ENCODE measurements around the gene LRMDA.

Gene LRMDA

GRCh38 chr10:76329891-76330575 lies 898.6 kb downstream of the LRMDA start:
- peak; percentile 18 for DNase-seq
- in situ Hi-C loops (cut with HindIII; ENCODE audit: low pct_ligation_motif_present, low pct_unique_long_range_greater_than_20kb, low sequenced_read_pairs): no loop called here

DNA sequence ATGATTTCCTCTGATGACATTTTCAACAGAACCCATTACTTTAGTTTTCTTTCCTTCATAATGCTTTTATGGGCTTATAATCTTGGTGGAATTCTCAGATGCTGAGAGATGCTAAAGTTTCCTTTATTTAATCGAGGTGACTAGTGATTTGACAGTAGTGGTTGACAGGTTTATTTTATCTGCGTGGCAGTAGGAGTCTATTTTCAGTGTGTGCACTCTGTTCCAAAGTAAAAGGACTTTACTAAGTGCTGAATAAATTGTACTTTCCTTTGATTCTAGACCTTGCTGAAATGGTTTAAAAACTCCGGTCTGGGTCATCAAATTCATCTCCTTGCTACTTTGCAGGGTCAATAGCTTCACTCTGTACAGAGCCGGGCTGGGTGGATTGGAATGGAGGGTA lies 900.3 kb downstream of the LRMDA start:
- in situ Hi-C loops (cut with HindIII; ENCODE audit: low pct_ligation_motif_present, low pct_unique_long_range_greater_than_20kb, low sequenced_read_pairs): no loop called here
- DNase-seq: no peak

GRCh38 chr10:76333326-76333725 lies 901.9 kb downstream of the LRMDA start:
- in situ Hi-C loops (cut with HindIII; ENCODE audit: low pct_ligation_motif_present, low pct_unique_long_range_greater_than_20kb, low sequenced_read_pairs): no loop called here
- DNase-seq: no peak

GRCh38 chr10:76333796-76334195 lies 902.4 kb downstream of the LRMDA start:
- no peak for DNase-seq
- in situ Hi-C loops (cut with HindIII; ENCODE audit: low pct_ligation_motif_present, low pct_unique_long_range_greater_than_20kb, low sequenced_read_pairs): no loop called here

DNA sequence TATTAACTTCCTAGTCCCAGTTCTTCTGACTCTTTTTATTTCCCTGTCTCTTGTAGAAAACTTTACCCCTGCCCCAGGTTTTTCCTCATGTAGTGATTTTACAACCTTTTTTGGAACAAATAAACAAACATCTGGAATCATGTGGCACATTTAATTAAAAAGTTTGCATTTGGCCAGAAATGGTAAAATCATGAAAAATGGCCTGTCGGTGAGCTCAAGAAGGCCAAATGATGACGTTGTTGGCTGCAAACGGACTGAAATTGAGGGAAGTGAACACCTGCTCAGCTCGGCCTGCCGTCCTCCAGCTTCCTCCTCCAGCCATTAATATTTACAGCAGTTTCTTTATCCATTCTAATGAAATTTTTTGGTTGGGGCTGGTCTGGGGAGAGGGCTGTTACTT lies 902.8 kb downstream of the LRMDA start:
- DNase-seq: no peak
- in situ Hi-C loops (cut with HindIII; ENCODE audit: low pct_ligation_motif_present, low pct_unique_long_range_greater_than_20kb, low sequenced_read_pairs): no loop called here

DNA sequence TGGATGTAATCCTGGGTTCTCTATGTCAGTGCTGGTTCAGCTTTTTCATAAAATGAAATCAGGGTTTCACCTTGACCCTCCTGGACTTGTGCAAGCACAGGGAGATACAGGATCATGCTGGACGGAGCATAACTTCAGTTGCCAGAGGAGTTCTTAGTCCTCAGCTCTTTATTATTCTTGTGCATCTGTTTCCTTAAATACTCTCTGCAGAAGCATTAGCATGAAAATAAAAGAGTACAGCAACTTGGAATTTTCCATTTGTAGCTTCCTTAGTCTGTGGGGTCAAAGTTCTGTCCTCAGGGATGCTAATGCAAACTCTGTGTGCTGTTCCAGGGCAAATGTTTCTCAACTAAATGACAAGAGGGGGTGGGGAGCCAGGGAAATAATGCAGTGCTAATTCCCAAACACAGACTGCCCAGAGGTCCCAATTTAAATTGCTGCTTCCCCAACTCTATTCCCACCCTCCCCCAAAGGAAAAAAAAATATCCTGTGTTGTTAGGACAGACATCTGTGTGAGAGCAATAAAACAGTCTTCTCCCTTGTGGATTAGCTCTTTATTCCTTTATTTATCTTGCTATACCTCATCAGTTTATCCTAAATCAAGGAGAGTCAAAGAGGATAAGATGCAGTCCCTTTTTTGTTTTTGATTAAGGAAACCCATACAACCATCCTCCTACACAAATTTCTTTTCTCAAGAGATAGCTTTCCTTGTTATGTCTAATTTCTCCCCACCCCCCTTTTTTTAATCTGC lies 905.0 kb downstream of the LRMDA start:
- in situ Hi-C loops (cut with HindIII; ENCODE audit: low pct_ligation_motif_present, low pct_unique_long_range_greater_than_20kb, low sequenced_read_pairs): no loop called here
- DNase-seq: no peak

DNA sequence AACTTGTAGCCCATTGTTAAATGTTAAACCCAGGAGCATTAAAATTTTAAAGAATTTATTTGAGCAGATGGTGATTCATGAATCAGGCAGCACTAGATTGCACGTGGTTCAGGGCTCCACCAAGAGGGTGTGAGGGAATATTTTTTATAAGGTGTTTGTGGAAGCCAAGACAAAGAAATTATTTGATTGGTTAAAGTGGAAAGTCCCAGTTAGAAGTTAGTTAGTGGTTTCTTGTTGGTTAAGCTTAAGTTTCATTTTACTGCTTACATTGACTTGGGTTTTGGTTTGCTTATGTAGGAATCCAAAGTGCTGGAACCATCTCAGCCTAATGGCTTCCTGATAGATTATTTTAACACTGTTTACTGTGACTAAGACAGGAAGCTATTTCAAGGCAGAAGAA lies 906.2 kb downstream of the LRMDA start:
- in situ Hi-C loops (cut with HindIII; ENCODE audit: low pct_ligation_motif_present, low pct_unique_long_range_greater_than_20kb, low sequenced_read_pairs): no loop called here
- no peak for DNase-seq

DNA sequence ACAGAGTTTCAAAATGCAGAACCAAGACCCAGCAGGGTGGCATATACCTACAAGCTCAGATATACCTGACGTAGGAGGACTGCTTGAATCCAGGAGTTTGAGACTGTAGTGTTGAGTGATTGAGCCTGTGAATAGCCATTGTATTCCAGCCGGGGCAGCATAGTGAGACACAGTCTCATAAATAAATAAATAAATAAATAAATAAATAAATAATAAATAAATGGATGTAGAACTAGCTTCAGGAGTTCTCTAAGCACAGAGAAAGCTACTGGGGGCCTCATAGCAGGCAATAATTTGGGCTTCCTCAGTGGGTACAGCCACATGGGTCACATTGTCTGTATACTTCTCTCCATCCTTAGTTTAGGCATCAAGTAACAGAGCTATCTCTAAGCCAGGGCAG lies 906.8 kb downstream of the LRMDA start:
- in situ Hi-C loops (cut with HindIII; ENCODE audit: low pct_ligation_motif_present, low pct_unique_long_range_greater_than_20kb, low sequenced_read_pairs): no loop called here
- DNase-seq: no peak

GRCh38 chr10:76341740-76342139 lies 910.3 kb downstream of the LRMDA start:
- in situ Hi-C loops (cut with HindIII; ENCODE audit: low pct_ligation_motif_present, low pct_unique_long_range_greater_than_20kb, low sequenced_read_pairs): no loop called here
- DNase-seq: no peak

DNA sequence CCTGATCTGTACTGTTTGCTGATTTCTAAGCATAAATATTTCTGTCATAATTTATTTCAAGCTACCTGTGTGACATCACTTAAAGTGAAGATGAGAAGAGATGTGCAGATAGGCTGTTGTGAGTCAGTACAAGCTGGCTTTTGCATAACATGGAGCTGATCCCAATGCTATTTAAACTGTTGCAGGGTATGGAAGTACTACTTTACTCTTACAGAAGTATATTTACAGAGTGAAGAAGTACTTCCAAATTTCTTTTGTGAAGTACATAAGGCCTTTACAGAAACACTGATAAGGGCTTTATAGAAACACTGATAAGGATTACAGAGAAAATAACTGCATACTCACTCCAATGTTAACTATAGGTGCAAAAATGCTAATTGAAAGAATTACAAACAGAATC lies 911.6 kb downstream of the LRMDA start:
- in situ Hi-C loops (cut with HindIII; ENCODE audit: low pct_ligation_motif_present, low pct_unique_long_range_greater_than_20kb, low sequenced_read_pairs): no loop called here
- DNase-seq: no peak

DNA sequence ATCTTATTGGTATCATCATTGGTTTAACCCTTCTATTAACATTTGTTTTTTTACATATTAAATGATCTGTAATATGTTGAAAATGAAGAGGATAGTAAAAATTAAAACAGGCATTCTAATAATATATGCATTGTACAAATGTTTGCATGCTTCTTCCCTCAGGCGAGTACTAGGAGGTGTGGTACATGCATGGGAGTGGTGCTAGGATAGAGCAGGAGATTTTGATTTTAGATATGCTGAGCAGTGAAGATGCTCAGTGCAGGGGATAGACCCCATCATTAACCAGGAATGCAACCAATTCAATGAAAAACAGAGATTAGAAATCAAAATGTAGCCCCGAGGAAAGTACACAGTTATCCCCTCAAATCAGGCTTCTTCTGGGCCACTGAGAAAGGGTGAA lies 916.4 kb downstream of the LRMDA start:
- in situ Hi-C loops (cut with HindIII; ENCODE audit: low pct_ligation_motif_present, low pct_unique_long_range_greater_than_20kb, low sequenced_read_pairs): no loop called here
- no peak for DNase-seq

GRCh38 chr10:76350583-76350982 lies 919.2 kb downstream of the LRMDA start:
- no peak for DNase-seq
- in situ Hi-C loops (cut with HindIII; ENCODE audit: low pct_ligation_motif_present, low pct_unique_long_range_greater_than_20kb, low sequenced_read_pairs): no loop called here

DNA sequence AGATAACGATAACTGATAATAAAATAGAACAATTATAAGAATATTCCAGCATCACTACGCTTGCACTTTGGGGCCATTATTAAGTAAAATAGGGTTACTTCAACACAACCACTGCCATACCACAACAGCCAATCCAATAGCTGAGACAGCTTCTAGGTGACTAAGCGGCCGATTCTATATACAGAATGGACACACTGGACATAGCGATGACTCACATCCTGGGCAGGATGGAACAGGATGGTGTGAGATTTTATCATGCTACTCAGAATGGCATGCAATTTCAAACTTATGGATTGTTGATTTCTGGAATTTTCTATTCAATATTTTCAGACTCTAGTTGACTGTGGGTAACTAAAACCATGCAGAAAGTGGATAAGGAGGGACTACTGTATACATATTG lies 920.9 kb downstream of the LRMDA start:
- in situ Hi-C loops (cut with HindIII; ENCODE audit: low pct_ligation_motif_present, low pct_unique_long_range_greater_than_20kb, low sequenced_read_pairs): no loop called here
- DNase-seq: peak; percentile 57

DNA sequence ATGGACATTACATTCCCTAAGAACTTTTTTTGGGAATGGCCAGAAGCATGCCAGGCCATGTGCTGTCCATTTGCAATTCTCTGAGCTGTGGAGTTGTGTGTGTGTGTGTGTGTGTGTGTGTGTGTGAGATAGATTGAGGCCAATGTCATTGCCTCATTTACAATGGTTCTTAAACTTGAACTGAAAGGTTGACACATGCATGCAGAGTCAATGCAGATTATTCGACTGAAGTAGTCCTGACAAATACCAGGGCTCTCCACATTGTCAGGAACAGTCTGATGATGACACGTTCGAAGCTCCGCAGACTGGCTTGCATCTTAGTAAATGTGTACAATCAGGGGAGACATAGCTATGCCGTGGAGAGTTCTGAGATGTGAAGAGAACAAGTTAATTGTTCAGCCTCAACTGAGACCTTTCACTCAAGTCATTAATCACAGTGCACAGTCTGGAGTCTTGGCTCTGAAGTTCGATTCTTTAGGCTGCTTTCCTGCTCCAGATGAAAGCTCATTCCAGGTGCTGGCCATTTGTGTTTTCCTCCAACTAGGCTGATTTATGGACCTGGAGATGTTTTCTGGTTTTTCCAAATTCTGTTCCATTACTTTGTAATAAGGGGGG lies 921.9 kb downstream of the LRMDA start:
- in situ Hi-C loops (cut with HindIII; ENCODE audit: low pct_ligation_motif_present, low pct_unique_long_range_greater_than_20kb, low sequenced_read_pairs): no loop called here
- DNase-seq: no peak

DNA sequence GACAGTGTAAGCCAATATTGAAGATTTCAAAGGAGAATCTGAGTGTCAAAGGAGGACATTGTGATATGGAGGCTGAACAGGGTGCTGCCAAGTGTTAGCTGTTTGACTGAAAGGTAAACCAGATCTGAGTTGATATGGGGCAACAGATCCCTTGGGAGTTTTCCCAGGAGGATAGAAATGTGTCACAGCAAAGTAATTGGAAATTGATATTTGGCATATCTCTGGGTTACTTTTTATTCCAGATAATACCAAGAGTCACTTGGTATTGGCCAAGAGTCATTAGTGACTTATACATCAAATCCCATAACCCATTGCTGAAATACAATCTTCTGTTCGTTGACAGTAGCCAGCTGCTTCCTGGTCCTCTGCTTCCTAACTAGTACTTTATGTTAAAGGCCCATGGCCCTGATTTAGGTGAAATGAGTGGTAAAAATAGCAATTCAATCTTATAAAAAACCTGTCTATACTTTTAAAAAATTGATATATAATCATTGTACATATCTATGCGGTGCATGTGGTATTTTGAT lies 922.9 kb downstream of the LRMDA start:
- in situ Hi-C loops (cut with HindIII; ENCODE audit: low pct_ligation_motif_present, low pct_unique_long_range_greater_than_20kb, low sequenced_read_pairs): no loop called here
- no peak for DNase-seq

DNA sequence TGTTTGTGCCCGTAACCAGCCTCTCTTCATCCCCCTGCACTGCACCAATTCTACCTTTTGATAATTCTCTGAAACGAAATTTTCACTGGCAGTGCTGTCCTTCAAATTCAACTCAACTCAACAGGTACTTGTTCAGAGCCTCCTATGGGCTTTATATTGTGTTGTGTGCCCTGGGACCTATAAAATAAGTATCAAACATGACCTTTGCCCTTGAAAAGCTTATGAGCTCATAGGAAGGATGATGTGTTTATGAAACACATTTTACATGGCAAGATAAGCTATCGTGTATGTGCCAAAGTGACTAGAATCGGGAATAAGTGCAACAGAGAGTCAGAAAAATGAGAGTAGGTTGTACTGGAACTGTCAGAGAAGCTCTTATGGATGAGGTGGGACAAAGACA lies 923.5 kb downstream of the LRMDA start:
- in situ Hi-C loops (cut with HindIII; ENCODE audit: low pct_ligation_motif_present, low pct_unique_long_range_greater_than_20kb, low sequenced_read_pairs): no loop called here
- DNase-seq: no peak

- in situ Hi-C loops (cut with HindIII; ENCODE audit: low pct_ligation_motif_present, low pct_unique_long_range_greater_than_20kb, low sequenced_read_pairs): no loop called here
- DNase-seq: no peak
These were observed 925.1 kb downstream of the LRMDA start for GRCh38 chr10:76356557-76356956.

- in situ Hi-C loops (cut with HindIII; ENCODE audit: low pct_ligation_motif_present, low pct_unique_long_range_greater_than_20kb, low sequenced_read_pairs): no loop called here
- DNase-seq: no peak
These were observed 926.4 kb downstream of the LRMDA start for GRCh38 chr10:76357726-76358415.

- DNase-seq: no peak
- in situ Hi-C loops (cut with HindIII; ENCODE audit: low pct_ligation_motif_present, low pct_unique_long_range_greater_than_20kb, low sequenced_read_pairs): no loop called here
These were observed 927.4 kb downstream of the LRMDA start for GRCh38 chr10:76358743-76359395.

Data from ACHN (cell line).